Suppressor macrophage (primary cell): ENCODE data around the gene GRIK3.

ENCODE experiments used
- DNase-seq, 4 experiments: peaks; one replicate each; pipeline ENCODE4 v3.0.0-alpha.2; 2020 to 2022

The GRIK3 gene

DNA sequence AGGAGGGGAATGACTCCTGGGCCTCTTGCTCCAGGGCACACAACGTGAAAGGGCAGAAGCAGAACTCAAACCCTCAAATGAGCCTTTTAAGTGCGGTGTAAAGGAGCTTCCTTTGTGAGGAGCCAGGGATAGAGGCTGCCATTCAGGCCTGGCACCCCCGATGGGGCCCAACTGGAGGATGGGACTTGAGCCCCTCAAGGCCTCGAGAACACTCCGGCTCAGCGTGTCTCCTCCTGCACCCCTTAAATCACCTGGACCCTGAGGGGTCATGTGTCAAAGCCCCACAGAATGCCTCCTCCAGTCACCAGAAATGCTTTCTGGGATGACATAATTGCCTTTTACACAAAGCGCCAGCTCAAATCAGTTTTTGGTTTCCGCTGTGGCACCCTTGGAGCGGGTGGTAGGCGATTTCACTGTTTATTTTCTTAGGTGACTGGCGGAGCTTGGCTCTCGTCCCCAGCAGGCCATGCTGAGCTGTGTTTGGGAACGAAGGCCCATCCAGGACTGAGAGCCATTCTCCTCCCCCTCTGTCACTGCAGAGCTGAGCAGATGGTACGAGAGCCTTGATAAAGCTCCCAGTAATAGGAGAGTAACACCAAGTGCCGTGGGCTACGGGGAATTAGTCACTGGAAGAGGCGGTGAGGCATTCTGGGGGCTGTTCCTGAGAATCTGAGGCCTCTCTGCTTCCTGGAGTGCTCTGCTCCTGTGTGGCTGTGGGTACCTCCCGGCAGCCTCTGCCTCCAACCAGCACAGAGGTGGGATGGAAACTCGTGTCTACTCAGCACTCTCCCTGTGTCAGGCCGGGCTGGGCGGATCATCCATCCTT lies 163.0 kb downstream of the GRIK3 start:
- DNase-seq = no peak

DNA sequence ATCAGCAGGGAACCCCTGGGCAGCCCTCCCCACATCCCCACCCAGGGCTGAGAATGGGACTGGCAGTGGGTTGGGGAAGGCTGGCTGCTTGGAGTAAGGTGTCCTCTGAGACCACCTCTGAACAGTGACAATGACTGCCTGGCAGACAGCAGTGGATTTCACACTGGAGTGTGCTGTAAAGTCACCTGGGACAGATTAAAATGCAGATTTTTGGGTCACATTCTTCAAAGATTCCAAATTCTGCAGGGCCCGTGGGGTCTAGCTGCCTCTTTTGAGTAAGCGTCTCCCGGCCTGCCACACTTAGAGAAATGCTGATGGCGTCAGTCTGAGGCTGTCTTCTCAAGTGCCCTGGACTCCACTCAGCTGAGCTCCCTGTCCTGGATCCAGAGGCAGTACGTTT lies 164.5 kb downstream of the GRIK3 start:
- DNase-seq = no peak

DNA sequence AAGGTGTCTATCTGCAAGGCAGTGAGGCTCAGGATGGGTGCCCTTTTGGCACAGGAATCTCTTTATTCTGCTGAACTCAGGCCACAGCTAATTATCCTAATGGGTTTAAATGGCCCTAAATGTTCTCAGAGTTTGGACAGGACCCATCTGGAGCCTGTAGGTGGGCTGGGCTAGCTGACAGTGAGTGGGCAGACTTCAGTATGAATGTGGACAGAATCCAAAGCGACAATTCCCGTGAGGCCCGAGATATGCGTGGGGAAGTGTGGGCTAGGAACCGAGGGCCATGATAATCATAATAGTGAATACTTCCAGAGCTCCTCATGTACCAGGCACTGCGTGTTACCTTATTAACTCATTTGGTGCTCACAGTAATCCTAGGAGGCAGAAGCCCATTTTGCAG lies 165.3 kb downstream of the GRIK3 start:
- no peak for DNase-seq

DNA sequence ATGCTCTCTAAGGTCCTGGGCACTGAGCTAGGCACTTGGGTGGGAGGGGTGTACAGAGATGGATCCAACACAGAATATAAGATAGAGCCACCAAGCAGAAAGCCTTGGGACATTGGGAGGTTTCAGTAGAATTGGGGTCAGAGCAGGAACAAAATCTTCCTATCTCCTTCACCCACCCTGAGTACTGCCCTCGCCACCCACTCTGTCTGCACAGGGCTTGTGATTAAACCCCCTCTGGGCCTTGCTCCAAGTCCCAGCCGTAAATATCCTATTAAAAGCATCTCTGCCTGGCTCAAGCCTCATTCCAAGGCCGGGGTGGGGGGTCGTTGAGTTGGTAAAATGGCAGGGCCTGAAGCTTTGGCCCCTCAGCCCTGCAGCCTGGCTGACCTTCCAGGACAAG lies 166.7 kb downstream of the GRIK3 start:
- DNase-seq = no peak

DNA sequence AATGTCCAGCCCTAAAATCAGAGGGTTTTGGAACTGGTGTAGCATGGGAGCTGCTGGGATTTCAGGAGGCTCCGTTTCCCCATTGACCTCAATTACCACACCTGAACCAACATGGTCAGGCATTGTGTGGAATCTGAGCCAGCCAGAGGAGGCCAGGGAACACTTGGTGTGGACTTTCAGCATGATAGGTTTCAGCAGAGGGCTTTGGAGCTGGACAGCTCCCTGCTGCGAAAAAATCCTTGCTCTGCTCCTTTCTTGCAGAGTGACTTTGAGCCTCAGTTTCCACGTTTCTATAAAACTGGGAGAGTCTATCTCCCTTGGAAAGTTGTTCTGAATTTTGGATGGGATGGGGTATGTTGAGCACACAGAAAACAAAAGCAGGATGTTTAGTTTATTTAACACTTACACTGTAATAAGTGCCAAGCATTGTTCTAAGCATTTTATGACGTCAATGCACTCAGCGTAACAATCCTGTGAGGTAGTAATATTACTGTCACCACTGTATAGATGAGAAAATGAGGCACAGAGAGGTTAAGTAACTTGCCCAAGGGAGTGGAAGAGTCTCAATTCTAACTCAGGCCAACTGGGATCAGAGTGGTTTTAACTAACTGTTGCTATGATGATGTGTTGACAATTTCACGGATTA lies 168.0 kb downstream of the GRIK3 start:
- DNase-seq = no peak

DNA sequence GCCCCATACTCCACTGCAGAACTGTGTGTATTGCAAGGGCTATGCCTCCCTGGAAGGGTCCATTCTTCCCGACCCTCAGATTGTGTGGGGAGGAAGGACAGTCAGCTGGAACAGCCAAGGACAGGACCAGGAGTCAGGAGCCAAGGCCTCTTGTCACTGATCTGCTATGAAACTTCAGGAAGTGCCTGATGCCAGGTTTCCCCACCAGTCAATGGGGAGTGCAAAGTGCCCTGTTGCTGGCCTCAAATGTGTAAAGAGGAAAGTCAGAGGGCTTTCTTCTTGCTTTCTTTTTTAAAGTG lies 168.8 kb downstream of the GRIK3 start:
- no peak for DNase-seq

DNA sequence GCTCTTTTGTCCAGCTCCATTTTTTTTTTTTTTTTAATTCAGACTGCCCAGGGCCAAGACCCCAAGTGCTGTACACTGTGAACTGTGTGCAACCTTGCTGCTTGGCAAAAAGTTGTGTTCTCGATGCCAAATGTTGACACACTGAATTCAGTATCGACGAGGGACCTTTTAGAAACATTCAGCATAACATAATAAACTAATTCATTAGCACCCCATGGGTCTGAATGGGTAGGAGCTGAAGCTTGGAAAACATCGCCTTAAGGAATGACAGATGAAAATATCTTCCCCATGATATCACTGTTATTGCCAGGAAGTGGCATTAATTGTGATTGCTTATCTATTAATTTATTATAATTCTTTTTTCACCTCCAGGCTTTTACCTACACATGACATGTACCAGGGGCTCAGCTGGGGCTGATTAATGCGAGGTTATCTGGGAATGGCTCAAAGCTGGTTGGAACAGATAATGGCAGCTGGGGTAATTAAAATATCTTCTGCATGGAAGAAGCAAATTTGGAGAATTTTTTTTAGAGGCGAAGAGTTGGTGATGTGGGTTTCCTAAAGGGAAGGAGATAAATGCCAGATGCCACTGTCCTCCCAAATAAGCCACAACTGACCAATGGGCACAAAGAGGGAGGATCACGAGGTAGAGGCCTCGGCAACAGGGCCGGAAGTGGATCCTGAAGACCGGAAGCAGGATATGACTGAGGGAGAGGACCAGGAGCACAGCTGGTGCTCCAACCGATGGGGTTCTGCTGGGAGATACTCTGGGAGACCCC lies 169.3 kb downstream of the GRIK3 start:
- DNase-seq = no peak

DNA sequence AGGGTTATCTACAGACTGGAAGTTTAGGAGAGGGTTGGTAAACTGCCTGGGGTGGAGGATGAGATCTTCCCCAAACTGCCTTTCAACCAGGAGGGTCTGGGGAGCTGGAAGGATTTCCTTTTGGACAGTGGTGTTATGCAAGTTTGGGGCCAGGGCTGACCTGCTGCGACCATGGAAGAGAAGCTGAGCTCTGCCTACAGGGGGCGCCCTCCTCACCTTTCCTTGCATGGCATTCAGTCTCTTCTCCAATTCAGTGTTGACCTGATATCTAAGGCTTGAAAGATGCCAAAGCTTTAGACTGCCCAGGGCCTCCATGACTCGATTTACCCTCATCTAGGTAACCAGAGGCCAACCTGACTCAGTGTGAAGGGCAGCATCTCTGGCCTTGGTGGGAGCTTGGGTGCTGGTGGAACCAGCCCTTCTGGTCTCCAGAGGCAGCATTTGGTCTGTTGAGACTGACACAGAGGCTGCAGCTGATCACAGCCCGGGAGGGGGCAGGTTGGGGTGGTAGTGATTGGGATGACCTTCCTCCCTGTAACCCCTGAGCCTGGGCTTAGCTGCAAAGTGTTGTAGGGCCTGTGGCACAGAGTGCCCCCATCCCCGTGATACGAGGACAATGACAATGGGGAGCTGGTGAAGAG lies 170.0 kb downstream of the GRIK3 start:
- peak; percentile 4 to 61 (median 26) for DNase-seq

DNA sequence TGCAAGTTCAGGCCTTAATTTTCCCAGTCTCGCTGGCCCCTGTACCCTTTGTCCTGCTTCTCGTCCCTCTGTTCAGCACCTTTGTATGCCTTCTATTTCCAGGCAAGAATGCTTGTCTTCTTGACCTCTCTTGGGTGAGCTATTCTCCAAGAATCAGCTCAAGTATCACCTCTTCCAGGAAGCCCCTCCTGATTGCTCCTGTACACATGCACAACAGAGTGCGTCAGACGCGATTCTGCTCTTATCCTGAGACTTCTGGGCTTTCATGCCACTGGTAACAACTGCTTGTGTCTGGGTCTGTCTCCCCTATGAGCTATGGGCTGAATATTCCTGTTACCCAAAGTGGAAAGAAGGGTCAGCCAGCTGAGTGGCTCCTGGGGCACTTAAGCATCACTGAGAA lies 170.8 kb downstream of the GRIK3 start:
- DNase-seq = no peak

DNA sequence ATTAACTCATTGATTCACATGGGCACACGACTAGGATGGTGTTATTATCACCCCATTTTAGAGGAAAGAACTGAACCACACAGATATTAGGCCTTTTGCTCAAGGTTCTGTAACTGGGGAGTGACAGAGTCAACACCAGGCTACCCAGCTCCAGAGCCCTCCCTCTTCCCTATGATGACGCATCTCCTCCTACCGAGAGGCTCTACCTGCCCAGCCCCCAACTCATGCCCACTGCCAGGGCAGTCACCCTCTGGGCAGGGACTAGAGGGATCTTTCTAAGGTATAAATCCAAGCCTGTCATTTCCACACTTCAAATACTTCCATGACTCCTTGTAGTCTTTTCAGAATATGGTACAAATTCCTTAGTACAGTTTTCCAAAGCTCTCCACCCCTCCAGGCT lies 171.3 kb downstream of the GRIK3 start:
- DNase-seq = no peak

DNA sequence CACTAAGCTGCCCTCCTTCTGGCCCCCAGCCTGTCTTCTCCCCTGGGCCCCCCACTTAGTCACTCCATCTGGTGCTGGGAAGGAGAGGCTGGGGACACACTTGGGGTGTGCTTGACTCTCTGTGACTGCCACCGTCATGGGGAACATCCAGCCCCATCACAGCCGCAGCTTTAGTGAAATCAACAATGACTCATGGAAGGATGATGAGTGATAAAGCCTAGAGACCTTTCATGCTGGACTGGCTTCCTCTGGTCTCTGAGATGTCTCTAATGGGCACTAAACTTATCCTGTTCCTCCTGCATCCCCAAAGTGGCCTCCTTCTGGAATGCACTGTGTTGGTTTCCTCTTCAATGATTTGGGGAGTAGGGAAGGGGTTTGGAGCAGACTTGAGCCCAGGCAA lies 172.9 kb downstream of the GRIK3 start:
- no peak for DNase-seq

DNA sequence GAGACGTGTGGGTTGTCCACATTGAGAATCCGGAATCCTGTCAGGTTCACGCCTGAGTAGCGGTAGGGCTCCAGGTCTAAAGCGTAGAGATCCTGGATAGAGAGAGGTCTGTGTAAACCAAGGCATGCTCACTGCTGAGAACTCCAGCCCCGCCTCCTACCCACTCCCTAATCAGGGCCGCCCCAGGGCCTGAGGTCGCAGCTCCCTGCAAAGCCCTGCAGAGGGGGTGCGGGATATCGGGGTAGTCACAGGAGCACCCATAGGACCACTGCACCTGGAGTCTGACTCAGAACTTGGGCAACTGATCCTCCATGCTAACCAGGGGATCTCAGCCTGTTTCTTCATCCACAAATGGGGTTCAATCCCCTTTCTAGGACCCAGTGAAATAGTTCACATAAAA lies 174.4 kb downstream of the GRIK3 start:
- DNase-seq = no peak

DNA sequence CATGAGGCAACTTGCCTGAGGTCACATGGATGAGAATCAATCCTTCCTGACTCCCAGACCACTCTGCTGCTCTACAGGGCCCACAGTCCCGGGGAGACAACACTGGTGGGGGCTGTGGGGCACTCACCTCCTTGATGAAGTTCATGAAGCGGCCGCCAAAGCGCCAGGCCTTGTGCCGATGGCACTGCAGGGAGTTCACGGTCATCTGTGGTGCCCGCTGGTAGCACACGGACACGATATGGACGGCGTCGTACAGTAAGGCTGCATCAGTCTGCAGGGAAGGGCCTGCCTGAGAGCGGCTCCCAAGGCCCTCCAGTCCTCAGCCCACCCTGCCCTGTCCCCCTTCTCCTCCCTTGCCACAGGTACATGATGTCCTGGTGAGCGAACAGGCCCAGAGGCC lies 175.3 kb downstream of the GRIK3 start:
- no peak for DNase-seq

DNA sequence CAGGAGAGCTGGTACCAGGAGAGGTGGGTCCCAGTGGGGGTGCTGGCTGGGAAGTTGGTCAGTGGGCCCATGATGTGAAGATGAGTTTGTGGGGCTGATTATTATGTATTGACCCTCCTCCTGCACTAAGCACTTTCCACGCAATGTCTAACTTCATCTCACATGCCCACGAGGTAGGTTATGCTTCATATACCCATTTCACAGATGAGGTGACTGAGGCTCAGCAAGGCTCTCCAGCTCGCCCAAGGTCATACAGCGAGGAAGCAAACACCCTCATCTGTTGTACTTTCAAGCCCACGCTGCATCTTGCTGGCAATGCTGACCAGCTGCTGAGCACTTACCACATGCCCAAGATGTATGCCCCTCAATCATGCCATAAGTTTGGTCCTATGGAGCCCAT lies 175.8 kb downstream of the GRIK3 start:
- no peak for DNase-seq

DNA sequence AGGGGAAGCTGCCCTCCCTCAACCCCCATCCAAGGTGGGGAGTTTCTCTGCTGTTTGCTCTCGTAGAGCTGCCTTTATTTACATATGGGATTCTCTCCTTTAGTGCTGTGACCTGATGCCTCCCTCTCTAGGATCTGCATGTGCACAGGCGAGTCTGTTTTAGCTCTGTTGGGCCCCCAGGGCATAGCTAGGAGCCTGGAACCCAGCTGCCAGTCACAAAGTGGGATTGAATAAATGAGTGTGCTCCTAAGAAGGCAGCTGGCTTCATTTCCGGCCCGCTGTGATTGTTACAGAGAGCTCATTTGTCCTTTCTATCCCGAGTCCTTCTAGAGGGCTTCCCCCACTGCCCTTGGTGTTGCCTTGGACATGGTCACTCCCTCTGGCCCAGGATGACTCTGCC lies 176.6 kb downstream of the GRIK3 start:
- DNase-seq = no peak

DNA sequence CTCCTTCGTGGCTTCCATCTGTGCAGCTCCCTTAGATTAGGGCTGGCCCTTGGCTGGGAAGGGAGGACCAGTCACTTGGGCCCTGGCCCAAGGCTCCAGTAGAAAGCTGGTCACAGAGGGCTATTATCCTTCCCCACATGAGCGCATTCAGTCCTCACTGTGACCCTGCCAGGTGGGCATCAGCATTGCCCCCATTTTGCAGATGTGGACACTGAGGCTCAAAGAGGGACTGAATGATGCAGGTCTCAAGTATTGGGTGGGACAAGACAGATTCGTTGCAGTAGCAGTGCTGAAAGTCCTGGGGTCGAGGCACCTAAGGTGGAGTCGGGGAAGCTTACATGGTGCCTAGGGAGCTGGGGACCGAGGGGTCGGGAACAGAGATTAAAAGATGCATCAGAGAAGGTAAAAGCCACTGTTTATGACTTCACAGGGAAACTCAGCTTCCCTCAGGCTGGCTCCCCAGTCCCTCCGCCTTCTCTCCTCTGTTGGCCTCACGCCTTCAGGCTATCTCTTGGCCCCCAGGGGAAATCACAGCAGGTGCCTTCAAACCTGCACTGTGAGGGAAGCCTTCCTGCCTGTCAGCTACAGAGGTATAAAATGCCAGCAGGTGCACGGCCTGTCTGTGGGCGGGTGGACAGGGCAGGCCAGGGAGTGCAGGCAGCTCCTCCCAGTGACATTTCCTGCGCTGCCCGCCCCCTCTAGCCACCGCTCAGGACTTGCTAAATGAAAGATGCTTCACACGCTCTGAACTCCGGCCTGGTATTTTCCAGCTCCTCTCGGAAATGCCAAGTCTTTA lies 178.4 kb downstream of the GRIK3 start:
- no peak for DNase-seq

DNA sequence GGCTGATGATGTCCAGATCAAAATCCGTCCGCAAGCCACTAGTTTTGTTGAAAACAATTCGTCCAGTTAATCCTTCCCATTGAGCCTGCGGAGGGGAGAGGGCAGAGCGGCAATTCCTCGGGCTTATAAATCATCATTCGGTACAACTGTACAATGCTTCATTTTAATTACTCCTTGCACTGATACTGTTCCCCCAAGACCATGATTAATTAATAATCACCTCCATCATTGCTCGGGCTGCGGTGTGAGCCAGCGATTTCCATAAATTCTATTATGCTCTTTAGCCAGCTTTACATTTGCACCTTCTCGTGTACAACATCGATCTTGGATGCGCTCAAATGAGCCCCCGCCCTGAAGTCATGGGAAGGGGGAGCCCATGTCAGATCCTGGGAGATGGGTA lies 180.7 kb downstream of the GRIK3 start:
- no peak for DNase-seq

DNA sequence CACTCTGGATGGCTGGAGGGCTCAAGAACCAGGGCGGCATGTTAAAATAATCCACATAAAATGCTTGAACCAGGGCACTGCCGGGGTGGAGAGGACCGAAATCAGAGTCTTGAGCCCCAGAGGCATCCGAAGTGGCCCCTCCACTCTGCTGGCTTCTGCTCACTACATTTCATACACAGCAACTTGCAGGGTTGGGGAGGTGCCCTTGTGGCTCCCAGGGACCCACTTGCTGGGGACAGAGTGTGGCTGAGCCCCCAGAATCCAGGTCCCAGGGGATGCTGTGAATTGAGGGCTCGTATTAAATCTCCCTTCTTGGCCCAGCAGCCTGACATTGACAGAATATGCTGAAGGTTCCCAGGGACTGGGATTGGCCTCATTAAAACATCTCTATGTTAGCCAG lies 181.7 kb downstream of the GRIK3 start:
- DNase-seq = no peak

DNA sequence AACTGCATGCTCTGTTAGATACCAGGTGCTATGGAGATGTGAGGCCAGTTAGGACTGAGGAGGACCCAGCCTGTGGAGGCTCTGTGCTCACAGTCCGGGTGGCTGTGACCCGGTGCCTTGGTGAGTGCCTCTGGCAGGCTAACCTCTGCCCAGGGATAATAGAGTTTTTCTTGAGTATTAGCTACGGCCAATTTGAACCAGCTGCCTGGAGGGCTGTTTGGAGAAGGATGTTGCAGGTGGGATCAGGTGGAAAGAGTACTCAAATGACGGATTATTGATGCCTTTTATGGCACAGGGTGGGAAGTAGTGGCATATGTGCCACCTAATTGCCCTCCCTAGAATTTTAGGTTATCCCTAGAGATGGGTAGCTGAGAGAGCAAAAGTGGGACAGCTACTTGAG lies 182.7 kb downstream of the GRIK3 start:
- DNase-seq = no peak

DNA sequence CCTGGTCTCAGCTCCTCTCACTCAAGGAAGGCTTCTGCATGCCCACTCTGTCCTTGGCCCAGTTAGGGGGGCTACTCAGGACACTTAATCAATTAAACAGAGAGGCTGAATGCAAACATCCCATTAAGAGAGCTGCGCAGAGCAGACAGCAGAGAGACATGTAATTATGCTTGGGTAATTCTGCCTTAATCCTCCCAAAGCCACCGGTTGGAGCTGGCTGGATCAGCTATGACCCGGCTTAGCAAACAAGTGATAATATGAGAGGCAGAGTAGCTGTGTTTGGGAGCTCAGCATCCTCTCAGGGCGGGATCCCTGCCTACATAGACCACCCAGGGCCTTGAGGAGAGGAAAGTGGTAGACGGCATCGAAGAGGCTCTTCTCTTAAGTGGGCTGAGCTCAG lies 183.2 kb downstream of the GRIK3 start:
- no peak for DNase-seq

DNA sequence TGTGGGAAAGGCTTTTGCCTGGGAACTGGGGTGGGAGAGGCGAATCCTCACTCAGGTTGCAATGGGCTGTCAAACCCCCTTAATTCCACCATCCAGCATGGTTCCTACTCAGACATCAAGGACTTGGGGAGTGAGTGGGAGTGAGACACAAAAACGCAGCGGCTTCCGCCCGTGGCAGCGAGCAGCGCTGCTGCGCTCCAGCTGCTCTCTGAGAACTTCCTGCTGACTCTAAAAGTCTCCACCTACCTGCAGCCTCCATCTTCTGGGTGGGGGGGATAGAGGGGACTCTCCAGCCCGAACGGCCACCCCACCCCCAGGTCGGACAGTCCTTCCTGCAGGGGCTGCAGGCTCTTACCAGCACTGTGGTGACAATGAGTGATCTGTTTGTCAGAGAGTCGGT lies 184.4 kb downstream of the GRIK3 start:
- DNase-seq = no peak

DNA sequence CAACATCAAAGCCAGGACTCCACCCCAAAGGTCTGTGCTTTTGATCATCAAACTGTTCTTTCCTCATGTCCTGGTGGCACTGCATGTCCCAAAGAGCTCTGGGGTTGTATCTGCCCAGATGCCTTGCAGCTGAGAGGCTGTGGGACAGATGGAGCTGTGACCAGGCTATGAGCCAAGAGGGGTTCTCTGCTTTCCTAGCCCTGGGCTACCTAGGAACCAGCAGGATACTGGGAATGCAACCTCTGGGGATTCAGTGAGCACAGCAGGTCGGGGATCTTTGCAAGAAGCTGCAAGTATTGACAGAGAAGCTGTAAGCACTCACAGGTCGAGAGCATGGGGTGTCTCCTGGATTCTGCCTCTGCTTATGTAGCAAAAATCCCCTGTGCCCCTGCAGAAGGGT lies 186.6 kb downstream of the GRIK3 start:
- DNase-seq = no peak

DNA sequence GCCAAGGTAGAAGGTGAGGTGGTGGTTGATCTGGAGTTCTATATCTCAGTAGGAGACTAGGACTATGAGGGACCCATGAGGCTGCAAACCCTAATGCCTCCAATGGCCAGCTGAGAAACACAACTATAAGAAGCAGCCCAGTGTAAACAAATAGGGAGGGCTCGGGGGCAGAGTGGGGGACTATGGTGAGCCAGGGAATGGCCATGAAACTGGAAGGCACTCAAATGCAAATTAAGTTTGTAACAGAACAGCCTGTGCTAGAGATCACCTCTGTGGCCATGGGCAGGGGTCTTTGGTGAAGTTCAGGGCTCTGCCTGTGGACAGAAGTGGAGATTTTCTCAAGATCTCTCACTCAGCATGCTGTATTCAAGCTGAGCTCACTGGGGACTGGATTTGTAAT lies 187.1 kb downstream of the GRIK3 start:
- DNase-seq = no peak
